Tibial nerve (tissue), 4 donors: ENCODE data around the gene ZNF556. TPM values are rescaled to one million over a fixed set of nuclear protein-coding genes. Genes with fewer than 3 reads are reported as not detected.
"Not testable (repeated sequence)": the region's sequence is repeated elsewhere in the genome, so short reads cannot be mapped to it uniquely, and the experiment has no call there.

ENCODE experiments used
- DNase-seq, 2 donors: peaks; one replicate each; pipeline ENCODE4 v3.0.0-alpha.2; 2019; ENCODE audit warnings: low spot score in 2 of 2
- H3K27ac ChIP-seq, 4 donors: fragments of 200-600 bp; sonication (generic) in 3 of 4; one replicate each; pipeline ENCODE4 v1.5.1; 2017 to 2019; ENCODE audit warnings: mild to moderate bottlenecking in 1 of 4
- H3K27me3 ChIP-seq, 2 donors: fragments of 200-600 bp; sonication (generic) in 1 of 2; one replicate each; pipeline versions ENCODE4 v1.5.1 to v1.6.0; 2017 to 2019
- H3K36me3 ChIP-seq, 3 donors: fragments of 200-600 bp; sonication (generic); one replicate each; pipeline ENCODE4 v1.5.1; 2018 to 2019
- H3K4me1 ChIP-seq, 4 donors: fragments of 200-600 bp; sonication (generic) in 3 of 4; one replicate each; pipeline ENCODE4 v1.5.1; 2017 to 2019
- H3K4me3 ChIP-seq, 4 donors: fragments of 200-600 bp; sonication (generic) in 3 of 4; one replicate each; pipeline ENCODE4 v1.5.1; 2017 to 2019; ENCODE audit warnings: mild to moderate bottlenecking in 1 of 4, moderate library complexity in 1 of 4
- H3K9me3 ChIP-seq, 4 donors: fragments of 200-600 bp; sonication (generic) in 3 of 4; one replicate each; pipeline ENCODE4 v1.5.1; 2017 to 2019
- EP300 ChIP-seq, 2 donors: sonication (generic); formaldehyde crosslinking; IDR thresholded peaks; one replicate each; pipeline ENCODE4 v1.6.1; 2017; ENCODE audit warnings: antibody characterized with exemption in 2 of 2, mild to moderate bottlenecking in 1 of 2
- POLR2A ChIP-seq, 2 donors: fragments of 450-650 bp; IDR thresholded peaks; one replicate each; pipeline ENCODE4 v1.6.1; 2017; ENCODE audit warnings: antibody characterized with exemption in 2 of 2, mild to moderate bottlenecking in 2 of 2, moderate library complexity in 2 of 2
- WGBS, 2 donors: methylation state at CpG; one replicate each; pipeline ENCODE4 v1.1.5; 2018; 5-methylcytosine and 5-hydroxymethylcytosine counted together
- total RNA-seq, 4 donors: library from RNA; depleted of rRNA; stranded (reverse); fragments of >200 nt; gene quantifications; one replicate each; pipeline ENCODE4 v1.1.0, GENCODE V29; 2016
- TF ChIP-seq, protein P1 (sequence below), 5 experiments: fragments of 200-600 bp in 3 of 5; fragments of 450-650 bp in 2 of 5; sonication (generic) in 3 of 5; IDR thresholded peaks; one replicate each; pipeline ENCODE4 v1.5.1; 2016 to 2019; ENCODE audit warnings: antibody characterized with exemption in 5 of 5, mild to moderate bottlenecking in 3 of 5, moderate library complexity in 2 of 5

The ZNF556 gene
- total RNA-seq, 4 donors from 2014 or later, result under 0.01 to 1.3 (median 0.59) TPM

GRCh38 chr19:2896694-2897093, 29.6 kb downstream of the ZNF556 start:
- no peak for DNase-seq

DNA sequence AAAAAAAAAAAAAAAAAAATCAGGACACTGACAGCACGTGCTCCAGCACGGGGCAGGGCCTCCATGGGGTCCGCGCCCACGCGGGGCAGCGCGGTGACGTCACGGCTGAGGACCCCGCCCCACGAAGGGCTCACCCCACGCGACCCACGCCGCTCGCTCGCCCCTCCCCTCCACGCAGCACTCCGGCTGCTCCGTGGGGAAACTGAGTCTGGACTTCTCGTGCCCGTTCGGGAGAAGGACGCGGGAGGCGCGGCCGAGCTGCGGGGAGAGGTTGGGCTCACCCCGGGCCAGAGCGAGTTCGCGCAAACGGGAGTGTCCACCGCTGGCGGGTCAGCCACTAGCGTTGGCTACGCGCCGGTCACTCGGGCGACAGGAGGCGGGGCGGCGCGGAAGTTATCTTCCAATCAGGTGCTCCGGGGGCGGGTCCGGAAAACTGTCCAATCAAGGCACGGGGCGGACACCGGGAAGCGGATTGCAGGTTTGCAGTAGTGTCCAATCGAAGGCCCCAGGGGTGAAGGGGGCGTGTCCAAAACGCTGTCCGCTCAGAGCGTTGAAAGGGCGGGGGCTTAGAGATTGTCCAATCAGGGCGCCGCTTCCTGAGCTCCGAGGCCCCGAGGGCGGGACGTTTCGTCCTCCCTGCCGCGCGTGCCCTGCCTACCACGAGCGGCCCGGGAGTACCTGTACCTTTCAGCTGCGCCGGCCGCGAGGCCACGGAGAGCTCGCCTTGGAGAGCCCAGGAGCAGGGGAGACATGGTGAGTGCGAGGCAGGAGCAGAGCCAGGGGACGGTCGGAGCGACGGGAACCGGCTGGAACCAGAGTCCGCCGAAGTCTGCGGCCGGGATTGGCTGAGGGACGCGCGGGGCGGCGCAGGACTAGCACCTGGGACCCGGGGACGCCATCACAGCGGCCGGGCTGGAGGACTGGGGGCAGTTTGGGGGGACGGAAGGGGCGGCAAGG, 33.4 kb downstream of the ZNF556 start, which contains the start of gene ZNF57:
TSS of gene ZNF57 (plus strand) at position 633 of the 957 bp plus-strand sequence. CDS start at position 751, 118 bp downstream.
- Histone ChIP-seq H3K9me3 (peaks cover 0 to 15% (median 0%) of the 10 kb centered on the region in 4 donors), H3K36me3 (no peaks in the 10 kb centered on the region), H3K4me1 (peaks cover 0 to 17% (median 3%) of the 10 kb centered on the region in 4 donors), H3K27ac (peak within 1 kb of the TSS in 3 of 4 donors; percentile 83 to 89 (median 88)), H3K27me3 (no peaks in the 10 kb centered on the region), H3K4me3 (peak within 1 kb of the TSS; percentile 57 to 95 (median 74))
- 1% methylated on average over 55 to 87 of the region's 100 CpGs for WGBS, 2 donors
- DNase-seq, result peak; percentile 100
- TF ChIP-seq POLR2A (IDR thresholded peaks at IDR 0.05), result peak in 1 of 2 donors; percentile 27
- TF ChIP-seq, protein P1, sequence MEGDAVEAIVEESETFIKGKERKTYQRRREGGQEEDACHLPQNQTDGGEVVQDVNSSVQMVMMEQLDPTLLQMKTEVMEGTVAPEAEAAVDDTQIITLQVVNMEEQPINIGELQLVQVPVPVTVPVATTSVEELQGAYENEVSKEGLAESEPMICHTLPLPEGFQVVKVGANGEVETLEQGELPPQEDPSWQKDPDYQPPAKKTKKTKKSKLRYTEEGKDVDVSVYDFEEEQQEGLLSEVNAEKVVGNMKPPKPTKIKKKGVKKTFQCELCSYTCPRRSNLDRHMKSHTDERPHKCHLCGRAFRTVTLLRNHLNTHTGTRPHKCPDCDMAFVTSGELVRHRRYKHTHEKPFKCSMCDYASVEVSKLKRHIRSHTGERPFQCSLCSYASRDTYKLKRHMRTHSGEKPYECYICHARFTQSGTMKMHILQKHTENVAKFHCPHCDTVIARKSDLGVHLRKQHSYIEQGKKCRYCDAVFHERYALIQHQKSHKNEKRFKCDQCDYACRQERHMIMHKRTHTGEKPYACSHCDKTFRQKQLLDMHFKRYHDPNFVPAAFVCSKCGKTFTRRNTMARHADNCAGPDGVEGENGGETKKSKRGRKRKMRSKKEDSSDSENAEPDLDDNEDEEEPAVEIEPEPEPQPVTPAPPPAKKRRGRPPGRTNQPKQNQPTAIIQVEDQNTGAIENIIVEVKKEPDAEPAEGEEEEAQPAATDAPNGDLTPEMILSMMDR (IDR thresholded peaks at IDR 0.05), result peak in 1 of 5 experiments; percentile 11
- TF ChIP-seq EP300 (IDR thresholded peaks at IDR 0.05), result peak; percentile 31 to 63

More at GRCh38 chr19:2896694-2897093, 29.6 kb downstream of the ZNF556 start:
- Histone ChIP-seq H3K36me3 (no peaks in the 10 kb centered on the region), H3K4me3 (no peak overlapping the region), H3K27me3 (no peaks in the 10 kb centered on the region), H3K4me1 (peaks cover 0 to 9% (median 2%) of the 10 kb centered on the region in 4 donors), H3K9me3 (peaks cover 0 to 15% (median 0%) of the 10 kb centered on the region in 4 donors), H3K27ac (no peak overlapping the region)
- 73 to 80% methylated on average over 8 of the region's 8 CpGs for WGBS, 2 donors
- TF ChIP-seq EP300 (IDR thresholded peaks at IDR 0.05), result no peak
- TF ChIP-seq, protein P1 (IDR thresholded peaks at IDR 0.05), result no peak
- no peak for TF ChIP-seq POLR2A (IDR thresholded peaks at IDR 0.05)

DNA sequence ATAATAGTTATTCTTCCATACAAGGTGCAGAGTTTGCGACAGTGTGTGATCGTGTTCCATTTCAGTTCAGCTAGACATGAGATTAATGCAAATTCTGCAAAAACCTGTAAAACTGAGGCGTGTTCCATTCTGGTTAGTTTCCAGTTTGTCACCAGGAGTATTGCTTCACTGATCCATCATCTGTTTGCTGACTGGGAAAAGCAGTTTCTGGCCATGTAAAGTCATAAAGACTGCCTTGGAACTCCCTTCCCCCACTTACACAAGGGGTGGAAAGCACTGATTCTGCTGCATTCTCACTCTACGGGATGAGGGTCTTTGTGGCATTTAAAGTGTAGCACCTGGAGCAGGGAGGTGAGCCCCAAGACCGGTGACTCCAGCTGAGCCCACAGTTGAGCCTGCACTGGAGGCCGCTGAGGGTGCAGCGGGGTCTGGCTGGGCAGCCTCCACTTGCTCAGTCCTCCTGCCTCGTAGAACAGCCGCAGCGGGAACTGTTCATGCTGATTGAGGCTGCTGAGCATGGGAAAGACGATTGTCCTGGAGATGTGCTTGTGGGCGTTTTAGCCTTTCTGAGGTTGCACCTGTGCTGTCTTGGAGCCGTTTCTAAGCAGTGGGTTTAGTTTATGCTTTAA, 35.6 kb downstream of the ZNF556 start:
- 79 to 88% methylated on average over 13 of the region's 13 CpGs for WGBS, 2 donors
- no peak overlapping the region for H3K4me3 ChIP-seq
- peaks cover 0 to under 1% (median 0%) of the 10 kb centered on the region in 4 donors for H3K9me3 ChIP-seq
- no peak overlapping the region for H3K27ac ChIP-seq
- no peaks in the 10 kb centered on the region for H3K27me3 ChIP-seq
- peaks cover 0 to 17% (median 3%) of the 10 kb centered on the region in 4 donors for H3K4me1 ChIP-seq
- DNase-seq, result no peak
- TF ChIP-seq POLR2A (IDR thresholded peaks at IDR 0.05) (no peak), EP300 (IDR thresholded peaks at IDR 0.05) (no peak)
- TF ChIP-seq, protein P1 (IDR thresholded peaks at IDR 0.05), result no peak
- H3K36me3 ChIP-seq, result peaks cover 0 to 8% (median 0%) of the 10 kb centered on the region in 3 donors

GRCh38 chr19:2903326-2903725, 36.2 kb downstream of the ZNF556 start:
- H3K27me3 ChIP-seq, H3K4me3 ChIP-seq, DNase-seq, H3K9me3 ChIP-seq, H3K36me3 ChIP-seq, H3K27ac ChIP-seq: not testable (repeated sequence)
- peaks cover 0 to 17% (median 3%) of the 10 kb centered on the region in 4 donors for H3K4me1 ChIP-seq
- 92 to 94% methylated on average over 13 of the region's 13 CpGs for WGBS, 2 donors

- DNase-seq, result no peak
- Histone ChIP-seq H3K4me3 (no peak overlapping the region), H3K27ac (no peak overlapping the region), H3K27me3 (no peaks in the 10 kb centered on the region), H3K4me1 (peaks cover 0 to 13% (median 6%) of the 10 kb centered on the region in 4 donors), H3K36me3 (peaks cover 0 to 8% (median 0%) of the 10 kb centered on the region in 3 donors), H3K9me3 (no peaks in the 10 kb centered on the region)
- TF ChIP-seq EP300 (IDR thresholded peaks at IDR 0.05) (no peak), POLR2A (IDR thresholded peaks at IDR 0.05) (no peak)
- TF ChIP-seq, protein P1 (IDR thresholded peaks at IDR 0.05), result no peak
- 87 to 88% methylated on average over 11 of the region's 11 CpGs for WGBS, 2 donors
Measured at GRCh38 chr19:2905918-2906519, 38.9 kb downstream of the ZNF556 start.
